ENCODE measurements around the gene REPS1. TPM values are rescaled to one million over a fixed set of nuclear protein-coding genes. Genes with fewer than 3 reads are reported as not detected.
"Not testable (repeated sequence)": the region's sequence is repeated elsewhere in the genome, so short reads cannot be mapped to it uniquely, and the experiment has no call there.

REPS1 gene, protein sequence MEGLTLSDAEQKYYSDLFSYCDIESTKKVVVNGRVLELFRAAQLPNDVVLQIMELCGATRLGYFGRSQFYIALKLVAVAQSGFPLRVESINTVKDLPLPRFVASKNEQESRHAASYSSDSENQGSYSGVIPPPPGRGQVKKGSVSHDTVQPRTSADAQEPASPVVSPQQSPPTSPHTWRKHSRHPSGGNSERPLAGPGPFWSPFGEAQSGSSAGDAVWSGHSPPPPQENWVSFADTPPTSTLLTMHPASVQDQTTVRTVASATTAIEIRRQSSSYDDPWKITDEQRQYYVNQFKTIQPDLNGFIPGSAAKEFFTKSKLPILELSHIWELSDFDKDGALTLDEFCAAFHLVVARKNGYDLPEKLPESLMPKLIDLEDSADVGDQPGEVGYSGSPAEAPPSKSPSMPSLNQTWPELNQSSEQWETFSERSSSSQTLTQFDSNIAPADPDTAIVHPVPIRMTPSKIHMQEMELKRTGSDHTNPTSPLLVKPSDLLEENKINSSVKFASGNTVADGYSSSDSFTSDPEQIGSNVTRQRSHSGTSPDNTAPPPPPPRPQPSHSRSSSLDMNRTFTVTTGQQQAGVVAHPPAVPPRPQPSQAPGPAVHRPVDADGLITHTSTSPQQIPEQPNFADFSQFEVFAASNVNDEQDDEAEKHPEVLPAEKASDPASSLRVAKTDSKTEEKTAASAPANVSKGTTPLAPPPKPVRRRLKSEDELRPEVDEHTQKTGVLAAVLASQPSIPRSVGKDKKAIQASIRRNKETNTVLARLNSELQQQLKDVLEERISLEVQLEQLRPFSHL
- 61.1 TPM for total RNA-seq

GRCh38 chr6:138987643-138988468 is at the start of gene REPS1:
REPS1 (minus strand) TSS chr6:138988253; CDS start chr6:138987682, 571 bp downstream.
- Histone ChIP-seq H3K27ac (ENCODE audit: low read depth, low read length) (peak within 1 kb of the TSS; percentile 85), H3K9ac (ENCODE audit: low read depth in 1 of 3, low read length in 3 of 3) (peak within 1 kb of the TSS; percentile 81 to 92 (median 85)), H3K27me3 (ENCODE audit: control insufficient read depth in 3 of 3, insufficient read depth in 3 of 3, low read length in 3 of 3) (no peaks in the 10 kb centered on the region), H3K36me3 (ENCODE audit: control insufficient read depth in 3 of 3, insufficient read depth in 3 of 3, low read length in 3 of 3) (no peaks in the 10 kb centered on the region), H3K9me3 (ENCODE audit: control insufficient read depth in 3 of 3, low read length in 3 of 3) (no peaks in the 10 kb centered on the region), H3K4me3 (ENCODE audit: low read length in 3 of 3) (peak within 1 kb of the TSS; percentile 84 to 91 (median 87)), H3K4me1 (ENCODE audit: control insufficient read depth in 3 of 3, insufficient read depth in 3 of 3, low read length in 3 of 3) (peaks cover 7 to 13% (median 12%) of the 10 kb centered on the region in 3 donors)

DNA sequence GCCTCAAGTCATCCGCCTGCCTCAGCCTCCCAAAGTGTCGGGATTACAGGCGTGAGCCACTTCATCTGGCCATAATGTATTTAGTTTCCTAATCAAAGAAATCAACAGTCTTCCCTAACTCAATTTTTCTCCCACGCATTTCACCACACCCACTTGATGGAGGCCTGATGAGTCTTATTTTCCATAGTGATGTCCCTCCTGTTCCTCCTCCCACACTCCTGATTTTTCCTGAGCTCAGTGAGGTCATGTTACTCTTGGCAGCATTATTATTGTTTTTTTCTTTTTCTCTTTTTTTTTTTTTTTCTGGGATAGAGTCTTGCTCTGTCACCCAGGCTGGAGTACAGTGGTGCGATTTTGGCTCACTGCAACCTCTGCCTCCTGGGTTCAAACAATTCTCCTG is 49.4 kb upstream of the REPS1 start:
- H3K9me3 ChIP-seq (ENCODE audit: control insufficient read depth in 3 of 3, low read length in 3 of 3) = no peaks in the 10 kb centered on the region
- H3K27ac ChIP-seq (ENCODE audit: low read depth, low read length) = no peak overlapping the region
- H3K36me3 ChIP-seq (ENCODE audit: control insufficient read depth in 3 of 3, insufficient read depth in 3 of 3, low read length in 3 of 3) = no peaks in the 10 kb centered on the region
- H3K9ac ChIP-seq (ENCODE audit: low read depth in 1 of 3, low read length in 3 of 3) = no peak overlapping the region
- H3K27me3 ChIP-seq (ENCODE audit: control insufficient read depth in 3 of 3, insufficient read depth in 3 of 3, low read length in 3 of 3) = no peaks in the 10 kb centered on the region
- H3K4me3 ChIP-seq (ENCODE audit: low read length in 3 of 3) = no peak overlapping the region
- no peaks in the 10 kb centered on the region for H3K4me1 ChIP-seq (ENCODE audit: control insufficient read depth in 3 of 3, insufficient read depth in 3 of 3, low read length in 3 of 3)

GRCh38 chr6:139030228-139030963 is 42.3 kb upstream of the REPS1 start:
- H3K27me3 ChIP-seq (ENCODE audit: control insufficient read depth in 3 of 3, insufficient read depth in 3 of 3, low read length in 3 of 3) = no peaks in the 10 kb centered on the region
- H3K36me3 ChIP-seq (ENCODE audit: control insufficient read depth in 3 of 3, insufficient read depth in 3 of 3, low read length in 3 of 3) = no peaks in the 10 kb centered on the region
- H3K9me3 ChIP-seq (ENCODE audit: control insufficient read depth in 3 of 3, low read length in 3 of 3) = no peaks in the 10 kb centered on the region
- peak overlapping the region in 2 of 3 donors; percentile 80 to 81 for H3K4me3 ChIP-seq (ENCODE audit: low read length in 3 of 3)
- H3K9ac ChIP-seq (ENCODE audit: low read depth in 1 of 3, low read length in 3 of 3) = no peak overlapping the region
- H3K4me1 ChIP-seq (ENCODE audit: control insufficient read depth in 3 of 3, insufficient read depth in 3 of 3, low read length in 3 of 3) = peaks cover 3 to 16% (median 4%) of the 10 kb centered on the region in 3 donors
- no peak overlapping the region for H3K27ac ChIP-seq (ENCODE audit: low read depth, low read length)

GRCh38 chr6:139029470-139030227 is 41.6 kb upstream of the REPS1 start:
- no peaks in the 10 kb centered on the region for H3K27me3 ChIP-seq (ENCODE audit: control insufficient read depth in 3 of 3, insufficient read depth in 3 of 3, low read length in 3 of 3)
- H3K9ac ChIP-seq (ENCODE audit: low read depth in 1 of 3, low read length in 3 of 3) = peak overlapping the region; percentile 77 to 84 (median 79)
- H3K4me1 ChIP-seq (ENCODE audit: control insufficient read depth in 3 of 3, insufficient read depth in 3 of 3, low read length in 3 of 3) = peaks cover 3 to 16% (median 4%) of the 10 kb centered on the region in 3 donors
- H3K36me3 ChIP-seq (ENCODE audit: control insufficient read depth in 3 of 3, insufficient read depth in 3 of 3, low read length in 3 of 3) = no peaks in the 10 kb centered on the region
- H3K27ac ChIP-seq (ENCODE audit: low read depth, low read length) = peak overlapping the region; percentile 26
- no peaks in the 10 kb centered on the region for H3K9me3 ChIP-seq (ENCODE audit: control insufficient read depth in 3 of 3, low read length in 3 of 3)
- peak overlapping the region; percentile 80 to 81 (median 81) for H3K4me3 ChIP-seq (ENCODE audit: low read length in 3 of 3)

GRCh38 chr6:139028658-139029469 is 40.8 kb upstream of the REPS1 start, which contains the start of gene ABRACL:
ABRACL (plus strand) TSS chr6:139028745; CDS start chr6:139034161, 5,416 bp downstream.
- peak within 1 kb of the TSS; percentile 80 to 81 (median 81) for H3K4me3 ChIP-seq (ENCODE audit: low read length in 3 of 3)
- no peaks in the 10 kb centered on the region for H3K27me3 ChIP-seq (ENCODE audit: control insufficient read depth in 3 of 3, insufficient read depth in 3 of 3, low read length in 3 of 3)
- H3K9me3 ChIP-seq (ENCODE audit: control insufficient read depth in 3 of 3, low read length in 3 of 3) = no peaks in the 10 kb centered on the region
- peak within 1 kb of the TSS; percentile 77 to 84 (median 79) for H3K9ac ChIP-seq (ENCODE audit: low read depth in 1 of 3, low read length in 3 of 3)
- peak within 1 kb of the TSS; percentile 26 for H3K27ac ChIP-seq (ENCODE audit: low read depth, low read length)
- H3K4me1 ChIP-seq (ENCODE audit: control insufficient read depth in 3 of 3, insufficient read depth in 3 of 3, low read length in 3 of 3) = peaks cover 3 to 16% (median 4%) of the 10 kb centered on the region in 3 donors
- H3K36me3 ChIP-seq (ENCODE audit: control insufficient read depth in 3 of 3, insufficient read depth in 3 of 3, low read length in 3 of 3) = no peaks in the 10 kb centered on the region

DNA sequence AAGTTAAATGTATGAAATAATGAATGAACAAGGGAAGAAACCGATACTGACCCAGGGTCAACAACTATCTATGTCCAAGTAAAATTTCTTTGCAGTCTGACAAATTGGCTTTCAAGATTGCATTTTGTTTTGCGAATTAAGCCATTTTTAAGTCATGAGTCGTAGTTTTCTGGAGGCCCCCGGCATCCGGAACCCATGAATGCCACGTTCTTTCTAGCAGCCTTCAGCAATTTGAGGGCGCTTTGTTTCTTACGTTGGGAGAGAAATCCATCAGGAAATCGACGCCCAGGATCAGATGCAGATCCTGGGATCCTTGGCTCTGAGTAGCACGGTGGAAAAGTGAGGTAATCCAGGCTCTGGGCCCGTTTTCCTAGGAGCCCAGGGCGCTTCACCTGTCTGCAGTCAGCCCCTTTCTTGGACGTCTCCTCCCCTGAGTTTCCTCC is 40.2 kb upstream of the REPS1 start:
- Histone ChIP-seq H3K4me3 (ENCODE audit: low read length in 3 of 3) (peak overlapping the region; percentile 80 to 81 (median 81)), H3K27me3 (ENCODE audit: control insufficient read depth in 3 of 3, insufficient read depth in 3 of 3, low read length in 3 of 3) (no peaks in the 10 kb centered on the region), H3K4me1 (ENCODE audit: control insufficient read depth in 3 of 3, insufficient read depth in 3 of 3, low read length in 3 of 3) (peaks cover 3 to 16% (median 4%) of the 10 kb centered on the region in 3 donors), H3K27ac (ENCODE audit: low read depth, low read length) (peak overlapping the region; percentile 26), H3K36me3 (ENCODE audit: control insufficient read depth in 3 of 3, insufficient read depth in 3 of 3, low read length in 3 of 3) (no peaks in the 10 kb centered on the region), H3K9me3 (ENCODE audit: control insufficient read depth in 3 of 3, low read length in 3 of 3) (no peaks in the 10 kb centered on the region), H3K9ac (ENCODE audit: low read depth in 1 of 3, low read length in 3 of 3) (peak overlapping the region; percentile 77 to 84 (median 79))

- Histone ChIP-seq H3K27ac (ENCODE audit: low read depth, low read length) (no peak overlapping the region), H3K27me3 (ENCODE audit: control insufficient read depth in 3 of 3, insufficient read depth in 3 of 3, low read length in 3 of 3) (no peaks in the 10 kb centered on the region), H3K36me3 (ENCODE audit: control insufficient read depth in 3 of 3, insufficient read depth in 3 of 3, low read length in 3 of 3) (no peaks in the 10 kb centered on the region), H3K4me1 (ENCODE audit: control insufficient read depth in 3 of 3, insufficient read depth in 3 of 3, low read length in 3 of 3) (peaks cover 3 to 16% (median 4%) of the 10 kb centered on the region in 3 donors), H3K9ac (ENCODE audit: low read depth in 1 of 3, low read length in 3 of 3) (peak overlapping the region in 1 of 3 donors; percentile 77), H3K9me3 (ENCODE audit: control insufficient read depth in 3 of 3, low read length in 3 of 3) (no peaks in the 10 kb centered on the region), H3K4me3 (ENCODE audit: low read length in 3 of 3) (peak overlapping the region in 2 of 3 donors; percentile 80 to 81)
These were observed 39.6 kb upstream of the REPS1 start for GRCh38 chr6:139027620-139028182.

DNA sequence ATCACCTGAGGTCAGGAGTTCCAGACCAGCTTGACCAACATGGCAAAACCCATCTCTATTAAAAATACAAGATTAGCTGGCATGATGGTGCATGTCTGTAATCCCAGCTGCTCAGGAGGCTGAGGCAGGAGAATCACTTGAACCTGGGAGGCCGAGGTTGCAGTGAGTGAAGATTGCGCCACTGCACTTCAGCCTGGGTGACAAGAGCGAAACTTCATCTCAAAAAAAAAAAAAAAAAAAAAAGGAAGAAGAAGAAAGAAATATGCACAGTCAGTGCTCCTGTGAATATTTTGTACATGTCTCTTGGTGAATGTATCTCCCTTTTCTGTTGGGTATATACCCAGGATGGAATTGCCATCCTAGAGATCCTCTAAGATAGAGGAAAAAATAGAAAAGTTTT is 37.4 kb upstream of the REPS1 start:
- not testable (repeated sequence) for H3K27me3 ChIP-seq (ENCODE audit: control insufficient read depth in 3 of 3, insufficient read depth in 3 of 3, low read length in 3 of 3); H3K9me3 ChIP-seq (ENCODE audit: control insufficient read depth in 3 of 3, low read length in 3 of 3); H3K27ac ChIP-seq (ENCODE audit: low read depth, low read length); H3K36me3 ChIP-seq (ENCODE audit: control insufficient read depth in 3 of 3, insufficient read depth in 3 of 3, low read length in 3 of 3); H3K9ac ChIP-seq (ENCODE audit: low read depth in 1 of 3, low read length in 3 of 3); H3K4me3 ChIP-seq (ENCODE audit: low read length in 3 of 3)
- peaks cover 3 to 16% (median 4%) of the 10 kb centered on the region in 3 donors for H3K4me1 ChIP-seq (ENCODE audit: control insufficient read depth in 3 of 3, insufficient read depth in 3 of 3, low read length in 3 of 3)

Data from skeletal muscle tissue (tissue), 4 donors.